T-helper 2 cell treated with Interferon-gamma antibody and Interleukin-4, amounts not matched to agents 100 ng/mL and 5 ng/mL, for 36 hours (primary cell): Measurements from ENCODE around the gene TBC1D22A. TPM values are rescaled to one million over a fixed set of nuclear protein-coding genes. Genes with fewer than 3 reads are reported as not detected.

Source experiments
- intact Hi-C: fragments of 100-400 bp; cut with micrococcal nuclease; formaldehyde crosslinking; loops from one replicate; pipeline ENCODE4 v1.15.1; 2023
- total RNA-seq: library from RNA; stranded (reverse); gene quantifications from 2 replicates; pipeline ENCODE4 v1.2.3, GENCODE V29; 2022

The TBC1D22A gene
- total RNA-seq, 1 donor from 2014 or later, result 32.8 TPM

GRCh38 chr22:47174096-47174495, 411.6 kb downstream of the TBC1D22A start:
- intact Hi-C loops, result no loop called here

DNA sequence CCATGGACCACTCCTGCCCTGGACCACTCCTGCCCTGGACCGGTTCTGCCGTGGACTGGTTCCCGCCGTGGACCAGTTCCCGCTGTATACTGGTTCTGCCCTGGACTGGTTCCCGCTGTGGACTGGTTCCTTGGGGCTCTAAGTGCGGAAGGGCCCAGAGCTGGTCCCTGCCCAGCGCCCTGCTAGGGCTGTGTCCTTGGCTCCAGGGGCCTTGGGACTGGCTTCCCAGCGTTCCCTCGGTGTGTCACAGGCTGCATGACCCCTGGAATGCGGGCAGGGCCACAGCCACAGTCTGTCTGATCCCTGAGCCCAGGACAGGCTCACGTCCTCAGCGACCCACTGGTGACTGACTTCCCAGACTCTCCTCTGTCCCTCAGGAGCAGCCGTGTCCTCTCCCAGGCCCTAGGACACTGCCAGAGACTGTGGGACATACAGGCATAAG, 412.2 kb downstream of the TBC1D22A start:
- intact Hi-C loops, result no loop called here

GRCh38 chr22:47175151-47176025, 412.9 kb downstream of the TBC1D22A start:
- intact Hi-C loops, result no loop called here

DNA sequence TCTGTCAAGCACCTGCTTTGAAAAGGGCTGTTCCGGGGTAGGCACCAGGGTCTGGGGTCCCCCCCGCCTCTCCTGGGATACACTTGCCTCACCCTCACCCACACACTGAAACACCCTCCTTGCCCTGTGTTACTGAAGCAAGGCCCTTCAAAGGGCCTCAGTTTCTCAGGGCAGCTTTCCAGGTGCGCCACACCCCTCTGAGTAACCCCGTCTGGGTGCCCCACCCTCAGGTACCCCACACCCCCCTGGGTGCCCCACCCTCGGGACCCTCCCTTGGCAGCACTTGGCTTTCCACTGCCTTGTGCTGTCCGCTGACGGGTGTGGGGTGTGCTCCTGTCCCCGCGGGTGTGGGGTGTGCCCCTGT, 413.6 kb downstream of the TBC1D22A start:
- intact Hi-C loops, result no loop called here

GRCh38 chr22:47176573-47177333, 414.3 kb downstream of the TBC1D22A start:
- intact Hi-C loops, result no loop called here

DNA sequence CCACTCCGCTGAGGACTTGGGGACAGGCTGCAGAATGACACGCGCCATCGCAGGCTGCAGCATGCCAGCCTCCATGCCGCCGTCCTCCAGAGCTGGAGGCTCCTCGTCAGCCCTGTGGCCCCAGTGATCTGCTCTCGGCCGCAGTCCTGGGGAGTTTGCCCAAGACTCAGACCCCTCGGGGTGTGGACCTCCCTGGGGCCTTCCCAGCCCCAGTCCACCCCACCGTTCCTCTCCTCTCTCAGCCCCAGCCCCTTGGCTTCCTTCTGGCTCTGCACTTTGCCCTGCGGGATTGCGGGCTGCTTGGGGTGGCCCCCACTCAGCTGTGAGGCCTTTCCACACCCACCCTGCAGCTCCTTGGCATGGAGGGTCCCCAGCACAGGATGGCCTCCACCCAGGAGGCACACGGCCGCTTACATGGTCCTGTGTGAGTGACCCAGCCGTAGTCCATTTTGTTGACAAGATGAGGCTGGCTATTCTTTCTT, 414.9 kb downstream of the TBC1D22A start:
- intact Hi-C loops, result no loop called here

DNA sequence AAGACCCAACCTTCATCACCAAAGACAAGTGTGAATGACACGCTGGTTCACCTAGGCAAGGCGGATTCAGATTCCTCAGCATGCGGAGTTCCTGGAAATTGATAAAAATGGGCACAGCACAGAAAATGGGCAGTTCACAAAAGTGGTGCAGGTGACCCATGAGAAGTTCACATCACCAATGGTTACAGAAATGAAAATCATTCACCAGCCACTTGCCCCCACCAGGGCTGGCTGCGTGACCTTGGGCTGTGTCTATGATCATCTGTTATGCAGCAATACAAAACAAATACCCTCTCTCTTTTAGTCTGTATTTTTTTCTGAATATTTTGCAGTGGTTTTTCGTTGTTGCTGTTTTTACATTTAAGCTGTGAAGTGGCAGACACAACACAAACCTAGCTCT, 415.9 kb downstream of the TBC1D22A start:
- intact Hi-C loops, result no loop called here

GRCh38 chr22:47180796-47181195, 418.3 kb downstream of the TBC1D22A start:
- intact Hi-C loops, result no loop called here

DNA sequence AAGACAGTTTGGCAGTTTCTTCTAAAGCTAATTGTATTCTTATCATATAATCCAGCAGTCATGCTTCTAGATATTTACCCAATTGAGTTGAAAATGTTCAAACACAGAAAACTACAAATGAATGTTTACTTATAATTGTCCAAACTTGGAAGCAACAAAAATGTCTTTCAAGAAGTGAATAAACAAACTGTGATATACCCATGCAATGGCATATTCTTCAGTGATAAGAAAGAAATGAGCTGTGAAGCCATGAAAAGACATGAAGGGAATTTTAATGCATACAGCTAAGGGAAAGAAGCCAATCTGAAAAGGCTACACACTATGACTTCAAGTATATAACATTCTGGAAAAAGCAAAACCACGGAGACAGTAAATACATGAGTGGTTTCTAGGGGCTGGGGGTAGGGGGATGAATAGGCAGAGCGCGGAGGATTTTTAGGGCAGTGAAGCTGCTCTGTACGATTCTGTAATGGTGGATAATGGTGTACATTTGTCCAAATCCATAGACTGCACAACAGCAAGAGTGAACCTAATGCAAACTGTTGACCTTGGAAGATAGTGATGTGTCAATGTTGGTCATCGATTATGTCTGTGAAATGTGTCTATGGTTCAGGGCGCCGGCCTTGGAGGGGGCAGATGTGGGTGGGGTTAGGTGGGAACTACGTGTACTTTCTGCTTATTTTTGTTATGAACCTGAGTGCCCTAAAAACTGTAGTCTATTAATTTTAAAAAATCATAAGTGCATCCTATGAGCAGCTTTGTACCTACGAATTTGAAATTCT, 424.9 kb downstream of the TBC1D22A start:
- intact Hi-C loops, result no loop called here

DNA sequence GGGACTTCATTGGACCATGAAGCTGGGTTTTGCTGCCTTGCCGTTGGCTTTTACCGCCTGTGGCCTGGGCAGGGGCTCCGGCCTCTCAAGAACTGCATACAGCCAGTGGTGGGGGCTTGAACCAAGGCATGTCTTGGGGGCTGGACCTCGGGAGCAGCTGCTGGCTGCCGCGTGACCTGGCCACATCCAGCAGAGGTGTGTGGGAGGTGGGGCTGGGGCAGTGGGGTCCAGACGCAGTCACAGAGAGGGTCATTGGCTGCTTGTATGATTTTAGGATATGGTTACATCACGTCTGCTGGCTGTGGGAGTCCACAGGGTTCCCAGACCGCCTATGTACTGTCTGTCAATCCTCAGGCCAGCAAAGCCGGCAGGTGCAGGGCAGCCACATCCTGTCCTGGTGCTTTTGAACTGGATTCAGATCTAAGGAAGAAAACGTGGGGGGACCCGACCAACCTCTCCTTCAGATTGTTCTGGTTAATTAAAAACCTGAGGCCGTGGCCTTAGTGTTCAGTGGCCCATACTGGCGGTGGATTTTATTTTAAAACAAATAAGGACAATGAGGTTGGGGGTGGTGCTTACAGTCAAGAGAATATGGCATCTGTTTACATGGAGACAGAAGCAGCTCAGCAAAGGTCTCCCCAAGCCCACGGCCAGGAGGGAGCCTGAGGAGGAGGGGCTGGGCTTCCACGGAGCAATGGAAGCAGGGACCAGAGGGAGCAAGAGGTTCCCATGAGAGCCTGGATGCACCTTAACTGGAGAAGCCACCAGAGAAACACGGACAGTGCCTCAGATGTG, 426.0 kb downstream of the TBC1D22A start:
- intact Hi-C loops, result no loop called here

DNA sequence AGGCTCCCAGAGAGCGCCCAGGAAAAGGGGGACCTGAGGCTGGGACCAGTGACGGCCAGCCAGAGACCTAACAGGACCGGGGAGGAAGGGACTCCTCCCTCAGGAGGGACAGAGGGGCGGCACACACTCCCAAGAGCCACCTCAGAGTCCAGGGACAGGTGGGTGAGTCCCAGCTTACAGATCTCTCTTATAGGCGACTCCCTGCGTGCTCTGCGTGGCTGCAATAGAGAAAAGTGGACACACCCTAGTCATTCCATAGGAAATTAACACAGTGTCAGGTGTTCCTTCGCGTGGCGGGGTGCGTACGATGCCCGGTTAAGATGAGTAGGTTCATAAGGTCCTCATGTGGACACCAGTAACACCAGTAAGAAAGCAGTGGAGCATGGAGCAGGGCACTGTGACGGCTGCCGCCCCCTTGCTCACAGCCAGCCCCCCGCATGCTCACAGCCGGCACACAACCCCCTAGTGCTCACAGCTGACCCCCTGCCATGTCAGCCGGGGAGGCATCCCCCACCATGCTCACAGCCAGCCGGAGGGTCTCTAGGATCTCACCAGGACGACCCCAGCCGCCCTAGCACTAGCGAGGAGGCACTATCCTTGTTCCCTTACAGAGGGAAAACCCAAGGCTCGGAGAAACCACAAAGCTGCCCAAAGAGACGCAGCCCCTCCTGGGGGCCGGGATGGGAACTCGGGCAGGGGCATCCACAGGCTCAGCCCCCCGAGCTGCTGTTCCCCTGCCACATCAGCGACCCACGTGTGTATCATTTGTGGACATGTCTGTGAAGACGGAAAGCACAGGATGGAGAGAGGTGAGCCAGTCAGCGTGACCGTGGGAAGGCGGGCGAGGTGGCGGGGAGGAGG, 426.8 kb downstream of the TBC1D22A start:
- intact Hi-C loops, result no loop called here

GRCh38 chr22:47190276-47190956, 428.0 kb downstream of the TBC1D22A start:
- intact Hi-C loops, result no loop called here

DNA sequence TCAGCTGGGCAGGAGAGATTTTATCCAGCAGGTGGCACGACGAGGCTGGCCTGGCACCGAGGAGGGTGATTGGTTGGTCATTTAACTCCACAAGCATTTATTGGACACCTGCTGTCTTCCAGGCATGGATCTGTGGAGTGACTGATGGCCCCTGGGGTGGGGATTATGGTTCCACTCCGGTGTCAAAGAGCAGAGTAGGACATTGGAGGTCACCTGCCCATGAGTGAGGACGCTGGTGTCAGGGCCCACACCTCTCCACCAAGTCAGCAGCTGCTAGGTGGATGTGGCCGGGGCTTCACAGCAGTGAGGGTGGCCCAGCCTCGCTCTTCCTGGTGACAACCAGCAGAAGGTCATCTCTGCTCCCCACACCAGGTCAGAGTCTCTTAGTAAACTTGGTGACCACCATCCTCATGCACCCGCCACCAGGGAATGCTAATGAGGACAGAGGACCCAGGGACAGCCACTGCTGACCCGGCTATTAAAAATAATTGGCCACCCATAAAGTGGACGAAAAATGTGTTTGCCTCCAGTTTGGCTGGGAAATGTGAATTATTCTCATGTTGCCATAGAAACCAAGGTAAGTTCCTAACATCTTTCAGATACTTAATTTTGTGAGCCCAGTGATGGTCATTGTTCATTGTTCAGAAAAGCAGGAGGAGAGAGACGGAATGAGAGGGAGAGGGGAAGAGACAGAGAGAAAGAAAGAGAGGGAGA, 428.7 kb downstream of the TBC1D22A start:
- intact Hi-C loops, result no loop called here

- intact Hi-C loops, result no loop called here
Measured at GRCh38 chr22:47191671-47192650, 429.5 kb downstream of the TBC1D22A start.

DNA sequence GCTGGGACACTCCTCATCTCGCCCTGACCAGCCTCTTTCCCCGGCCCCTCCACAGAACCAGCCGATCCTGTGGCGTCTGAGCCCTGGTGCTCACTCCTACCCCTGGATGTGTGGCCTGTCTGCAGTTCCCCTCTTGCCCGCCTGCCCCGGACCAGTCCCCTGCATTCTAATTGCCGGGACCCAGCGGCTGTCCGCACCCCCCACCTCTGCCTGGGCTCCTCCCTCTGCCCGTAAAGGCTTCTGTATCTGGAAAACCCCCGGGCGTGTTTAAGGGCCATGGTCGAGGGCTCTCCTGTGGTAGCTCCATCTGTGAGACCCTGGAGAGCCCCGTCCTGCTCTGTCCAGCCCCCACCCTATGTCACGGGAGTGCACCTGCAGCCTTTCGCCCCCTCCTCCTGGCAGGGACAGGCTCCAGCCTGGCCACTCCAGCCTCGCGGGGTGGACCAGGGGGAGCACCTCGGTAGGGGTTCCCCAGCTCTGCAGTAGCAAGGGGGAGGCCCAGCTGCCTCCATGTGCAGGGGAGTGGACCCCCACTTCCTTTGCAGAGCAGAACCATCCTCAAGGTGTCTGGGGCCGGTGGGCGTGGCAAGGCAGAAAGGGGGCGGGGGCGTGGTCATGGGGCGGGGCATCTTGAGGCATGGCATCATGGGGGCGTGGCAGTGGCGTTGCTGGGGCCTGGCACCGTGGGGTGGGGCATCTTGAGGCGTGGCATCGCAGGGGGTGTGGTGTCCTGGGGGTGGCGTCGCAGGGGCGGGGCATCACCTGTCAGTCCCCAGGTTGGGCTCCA, 430.4 kb downstream of the TBC1D22A start:
- intact Hi-C loops, result no loop called here

DNA sequence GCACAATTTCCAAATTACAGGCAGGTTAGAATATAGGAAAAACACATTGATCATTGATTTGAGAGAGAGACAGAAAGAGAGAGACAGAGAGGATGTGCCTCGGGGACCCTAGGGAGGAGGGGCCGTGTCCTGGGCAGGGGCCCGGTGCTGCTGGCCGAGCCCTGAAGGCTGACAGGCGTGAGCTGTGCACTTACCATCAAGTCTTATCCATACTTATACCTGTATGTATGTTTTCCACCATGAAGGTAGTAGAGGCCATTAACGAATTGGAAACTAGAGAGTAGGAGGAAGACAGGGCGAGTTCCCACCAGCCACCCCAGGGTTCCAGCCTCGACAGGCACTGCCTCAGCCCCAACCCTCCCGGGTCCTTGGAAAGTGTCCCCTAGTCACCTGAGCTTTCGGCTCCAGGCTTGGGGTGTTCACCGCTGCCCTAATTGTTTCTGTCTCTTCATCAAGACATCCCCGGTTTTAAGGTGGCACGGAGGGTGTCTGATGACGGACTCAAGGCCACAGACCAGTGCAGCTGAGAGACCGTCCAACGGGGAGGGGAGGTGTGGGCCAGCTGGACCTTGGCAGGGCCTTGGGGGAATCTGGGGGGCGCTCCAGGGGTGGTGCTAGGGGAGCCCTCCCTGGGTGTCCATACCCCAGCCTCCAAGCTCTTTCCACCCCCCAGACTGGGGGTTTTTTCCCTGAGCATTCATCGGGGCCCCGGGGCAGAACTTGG, 431.3 kb downstream of the TBC1D22A start:
- intact Hi-C loops, result no loop called here
